Fibroblast of skin of abdomen (primary cell): ENCODE measurements around the gene GSK3A.

ENCODE experiments used
- DNase-seq: peaks from one replicate; pipeline ENCODE4 v3.0.0-alpha.2; 2013

The GSK3A gene

DNA sequence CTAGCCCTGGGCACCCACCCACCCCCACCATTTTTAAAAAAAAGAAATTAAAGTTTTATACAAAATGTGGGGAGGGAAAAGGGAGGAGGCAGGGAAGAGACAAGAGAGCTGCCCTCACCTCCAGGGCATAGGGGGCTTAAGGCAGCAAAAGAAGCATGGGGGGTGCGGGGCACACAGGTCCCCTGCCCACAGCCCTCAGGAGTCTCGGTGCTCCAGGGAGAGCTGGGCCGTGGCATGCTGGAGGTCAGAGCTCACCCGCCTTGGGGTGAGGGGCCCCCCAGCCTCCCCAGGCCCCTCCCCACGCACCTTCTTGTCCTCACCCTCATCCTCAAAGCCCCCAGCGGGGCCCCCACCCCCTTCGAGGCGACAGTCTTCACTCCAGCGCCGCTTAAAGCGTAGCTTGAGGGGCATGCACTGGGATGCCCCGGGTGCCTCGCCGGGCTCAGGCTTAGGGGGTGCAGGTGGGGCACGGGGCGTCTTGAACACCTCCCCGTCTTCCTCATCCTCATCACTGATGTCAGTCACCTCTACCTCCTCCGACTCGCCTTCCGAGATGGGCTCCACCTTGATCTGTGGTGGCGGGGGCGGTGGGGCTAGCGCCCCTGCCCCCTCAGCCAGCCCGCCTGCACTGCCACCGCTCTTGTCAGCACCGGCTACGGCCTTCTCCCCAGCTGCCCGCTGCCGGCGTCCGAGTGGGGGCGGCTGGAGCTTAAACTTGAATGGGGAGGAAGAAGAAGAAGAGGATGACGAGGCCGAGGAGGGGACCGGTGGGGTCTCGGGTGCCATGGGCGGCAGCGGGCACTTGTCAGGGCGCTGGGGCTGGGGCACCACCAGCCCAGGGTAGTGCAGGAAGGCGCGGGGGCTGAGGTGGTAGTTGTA is 6.1 kb upstream of the GSK3A start:
- no peak for DNase-seq

GRCh38 chr19:42247640-42248199 is 5.3 kb upstream of the GSK3A start:
- DNase-seq, result no peak

DNA sequence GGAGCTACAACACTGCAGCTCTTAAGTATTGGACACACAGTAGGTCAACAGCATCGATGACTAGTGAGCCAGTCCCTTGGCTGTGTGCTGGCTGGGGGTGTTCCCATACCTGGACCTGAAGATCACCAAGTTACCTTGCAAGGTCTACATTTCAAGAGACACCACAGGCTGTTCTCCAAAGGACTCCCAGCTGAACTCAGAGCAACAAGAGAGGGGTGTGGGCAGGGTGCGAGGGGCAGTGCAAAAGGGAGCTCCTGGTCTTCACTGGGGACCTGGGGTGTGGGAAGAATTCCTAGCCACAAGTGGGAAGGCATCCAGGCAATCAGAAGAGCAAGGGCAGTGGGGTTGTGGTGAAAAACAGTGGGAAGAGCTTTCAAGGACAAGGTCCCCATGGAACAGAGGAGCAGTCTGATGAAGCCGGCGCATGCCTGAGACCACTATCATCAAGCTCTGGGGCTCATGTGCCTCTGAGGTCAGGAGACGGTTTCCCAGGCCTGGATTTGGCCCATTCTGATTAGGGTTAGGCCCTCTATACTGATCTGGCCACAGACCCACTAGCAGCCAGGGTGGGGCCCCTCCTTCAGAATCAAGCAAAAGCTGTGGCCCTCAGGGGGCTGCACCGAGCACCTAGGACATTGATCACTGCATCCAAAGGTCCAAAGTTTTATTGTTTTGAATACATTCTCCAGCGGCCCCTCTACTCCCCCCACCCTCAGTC is 4.7 kb upstream of the GSK3A start:
- DNase-seq, result peak; percentile 40

DNA sequence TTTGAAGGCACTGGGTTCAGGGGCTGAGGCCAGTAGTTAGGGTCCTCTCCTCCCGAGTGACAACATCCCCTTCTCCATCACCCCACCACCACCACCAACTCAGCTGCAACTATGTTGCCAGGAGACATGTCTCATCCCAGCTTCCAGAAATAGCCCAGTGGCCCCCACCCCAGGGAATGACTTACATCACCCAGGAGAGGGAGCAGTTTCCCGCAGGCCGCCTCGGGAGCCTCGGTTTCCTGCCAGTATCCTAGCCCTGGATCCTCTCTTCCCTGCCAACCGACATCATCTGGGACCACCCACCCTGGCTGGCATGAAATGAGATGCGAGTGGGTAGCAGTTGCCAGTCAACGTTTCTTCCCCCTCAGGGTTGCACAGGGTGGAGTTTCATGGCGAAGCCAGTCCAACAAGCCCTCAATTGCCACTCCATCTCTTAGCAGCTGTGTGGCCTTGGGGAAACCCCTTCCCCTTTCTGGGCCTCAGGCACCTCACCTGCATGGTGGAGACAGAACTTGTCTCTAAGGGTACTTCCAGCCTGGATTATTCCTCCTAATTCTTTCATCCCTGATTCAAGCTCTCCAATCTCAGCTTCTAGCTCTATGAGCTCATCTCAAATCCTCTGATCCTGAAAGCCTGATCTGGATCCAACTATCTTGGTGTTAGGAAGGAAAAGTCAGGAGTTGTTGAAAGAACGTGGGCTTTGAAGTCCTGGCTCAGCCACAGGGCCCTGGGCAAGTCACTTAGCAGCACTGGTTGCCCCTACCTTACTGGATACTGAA is 3.9 kb upstream of the GSK3A start:
- DNase-seq, result peak; percentile 81

DNA sequence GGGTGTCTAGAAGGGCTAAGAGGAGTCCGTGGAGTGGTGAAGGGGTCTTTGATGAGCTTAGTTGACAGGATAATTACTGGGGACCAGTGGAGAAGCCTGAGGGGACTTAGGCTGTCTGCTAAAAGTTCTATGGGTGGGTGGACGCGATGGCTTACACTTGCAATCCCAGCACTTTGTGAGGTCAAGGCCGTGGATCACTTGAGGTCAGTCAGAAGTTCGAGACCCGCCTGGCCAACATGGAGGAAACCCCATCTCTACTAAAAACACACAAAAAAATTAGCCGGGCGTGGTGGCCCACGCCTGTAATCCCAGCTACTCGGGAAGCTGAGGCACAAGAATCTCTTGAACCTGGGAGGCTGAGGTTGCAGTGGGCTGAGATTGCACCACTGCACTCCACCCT is 2.8 kb upstream of the GSK3A start:
- DNase-seq, result no peak

- DNase-seq, result peak; percentile 91
Measured at GRCh38 chr19:42244347-42245220, 2.2 kb upstream of the GSK3A start.

GRCh38 chr19:42242069-42242511 is 312 bp downstream of the GSK3A start:
- no peak for DNase-seq

- DNase-seq, result no peak
Measured at GRCh38 chr19:42241279-42241678, 1.1 kb downstream of the GSK3A start.

- no peak for DNase-seq
Measured at GRCh38 chr19:42239544-42240220, 2.7 kb downstream of the GSK3A start.

GRCh38 chr19:42235181-42235580 is 7.2 kb downstream of the GSK3A start:
- no peak for DNase-seq

DNA sequence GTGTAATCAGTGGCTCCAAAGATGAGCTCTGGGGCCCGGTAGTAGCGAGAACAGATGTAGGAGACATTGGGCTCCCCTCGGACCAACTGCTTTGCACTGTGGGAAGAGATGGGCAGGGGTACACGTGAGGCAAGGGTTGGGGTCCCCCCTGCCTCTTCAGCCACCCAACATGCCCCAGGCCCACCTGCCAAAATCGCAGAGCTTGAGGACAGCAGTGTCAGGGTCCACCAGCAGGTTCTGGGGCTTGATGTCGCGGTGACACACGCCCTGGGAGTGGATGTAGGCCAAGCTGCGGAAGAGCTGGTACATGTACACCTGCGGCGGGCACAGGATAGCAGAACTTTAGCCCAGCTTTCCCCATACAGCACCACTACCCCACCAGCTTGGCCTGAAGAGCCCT is 8.0 kb downstream of the GSK3A start:
- DNase-seq, result no peak

DNA sequence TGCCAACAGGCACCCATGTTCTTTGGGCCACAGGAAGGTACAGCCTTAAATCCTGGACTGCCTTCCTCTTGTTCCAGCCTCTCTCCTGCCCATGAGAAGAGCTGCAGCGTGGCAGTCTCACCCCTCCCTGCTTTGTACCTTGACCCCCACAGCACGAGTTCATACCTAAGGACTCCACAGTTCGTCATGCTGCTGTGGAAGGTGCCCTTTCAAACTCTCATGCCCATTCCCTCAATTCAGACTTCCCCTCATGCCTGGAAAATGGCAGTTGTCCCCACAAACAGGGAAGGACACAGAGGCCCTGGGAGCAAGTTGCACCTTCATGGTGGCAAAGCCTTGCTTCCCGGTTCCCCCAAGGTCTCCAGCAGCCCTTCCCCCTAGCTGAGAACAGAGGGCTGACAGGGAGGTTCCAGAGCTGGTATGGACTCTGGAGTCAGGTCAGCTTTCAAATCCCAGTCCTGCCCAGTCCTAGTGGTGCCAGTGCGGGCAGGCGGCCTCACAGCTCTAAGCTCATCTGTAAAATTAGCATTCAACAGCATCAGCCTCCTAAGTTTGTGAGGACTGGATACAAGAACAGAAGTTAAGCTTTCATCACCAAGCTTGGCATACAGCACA is 8.6 kb downstream of the GSK3A start:
- DNase-seq, result no peak

DNA sequence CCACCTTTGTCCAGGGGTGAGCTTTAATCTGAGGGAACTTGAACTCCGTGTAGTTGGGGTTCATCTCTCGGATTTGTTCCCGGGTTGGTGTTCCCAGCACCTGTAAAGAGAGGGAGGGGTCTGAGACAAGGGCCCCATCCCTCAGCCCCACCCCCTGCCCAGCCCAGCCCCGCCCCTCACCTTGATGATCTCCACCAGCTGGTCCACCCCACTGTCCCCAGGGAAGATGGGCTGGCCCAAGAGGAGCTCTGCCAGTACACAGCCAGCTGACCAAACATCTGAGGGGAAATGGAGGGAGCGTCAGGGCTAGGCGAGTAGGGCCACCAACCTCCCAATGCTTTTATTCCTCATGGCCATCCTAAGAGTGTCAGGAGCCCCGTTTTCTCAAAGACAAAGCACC is 9.3 kb downstream of the GSK3A start:
- DNase-seq, result no peak

GRCh38 chr19:42232435-42232834 is 10.0 kb downstream of the GSK3A start:
- no peak for DNase-seq

- DNase-seq, result no peak
Measured at GRCh38 chr19:42230571-42230970, 11.8 kb downstream of the GSK3A start.

DNA sequence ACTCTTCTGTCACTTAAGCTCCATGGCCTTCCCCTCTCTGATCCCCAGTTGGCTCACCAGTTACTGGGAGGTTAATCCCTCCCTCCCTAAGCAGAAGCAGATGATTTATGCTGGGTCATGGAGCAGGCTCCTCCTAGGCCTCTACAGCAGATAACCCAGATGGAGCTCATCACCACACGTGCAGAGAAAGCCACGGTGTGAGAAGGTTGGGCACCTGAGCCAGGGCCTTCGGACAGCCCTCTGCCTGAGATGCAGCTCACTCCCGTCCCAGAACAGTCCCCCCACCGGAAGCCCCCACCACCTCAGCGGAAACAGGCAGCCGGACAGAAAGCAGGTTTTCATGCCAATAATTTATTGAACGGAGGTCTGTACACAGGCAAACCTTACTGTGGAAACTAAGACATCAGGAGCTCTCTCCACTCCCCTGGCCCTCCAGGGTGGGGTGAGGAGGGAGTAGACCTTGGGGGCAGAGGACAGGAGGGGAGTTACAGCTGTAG is 12.5 kb downstream of the GSK3A start:
- peak; percentile 15 for DNase-seq

DNA sequence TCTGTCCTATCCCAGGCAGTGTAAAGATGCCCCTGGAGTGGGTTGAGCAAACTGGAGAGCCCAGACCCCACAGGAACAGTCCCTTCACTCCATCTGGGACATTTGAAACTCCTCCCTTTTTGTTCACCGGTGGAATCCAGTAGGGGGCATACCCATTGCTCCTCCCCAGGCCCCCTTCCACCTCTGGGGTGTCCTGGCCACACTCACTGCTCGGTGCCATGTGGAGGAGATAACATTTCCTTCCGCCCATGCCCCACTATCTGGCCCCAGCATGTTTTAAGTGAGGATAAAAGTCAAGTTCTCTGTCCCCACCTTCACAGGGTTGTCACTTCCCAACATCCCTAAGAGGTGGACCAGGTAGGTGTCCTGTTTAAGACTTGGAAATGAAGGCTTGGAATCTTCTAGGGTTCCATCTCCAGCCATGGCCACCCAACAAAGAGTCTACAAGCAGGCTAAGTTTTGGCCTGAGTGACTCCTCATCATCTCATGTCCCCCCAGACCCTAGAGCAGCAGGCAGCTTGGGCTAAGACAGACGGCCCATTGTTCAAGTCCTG is 13.0 kb downstream of the GSK3A start:
- DNase-seq, result no peak

DNA sequence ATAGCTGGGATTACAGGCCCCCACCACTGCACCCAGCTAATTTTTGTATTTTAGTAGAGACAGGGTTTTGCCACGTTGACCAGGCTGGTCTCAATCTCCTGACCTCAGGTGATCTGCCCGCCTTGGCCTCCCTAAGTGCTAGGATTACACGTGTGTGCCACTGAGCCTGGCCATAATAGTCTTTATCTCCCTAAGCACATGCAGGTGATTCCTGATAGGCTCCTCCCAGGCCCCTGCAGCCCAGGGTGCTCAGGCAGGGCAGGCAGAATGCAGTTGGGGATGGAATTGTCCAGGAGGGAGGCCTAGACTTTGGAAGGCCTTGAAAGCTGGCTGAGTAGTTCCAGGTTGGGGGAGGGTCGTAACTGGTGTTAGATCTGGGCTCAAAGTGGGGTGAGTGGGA is 13.8 kb downstream of the GSK3A start:
- no peak for DNase-seq

DNA sequence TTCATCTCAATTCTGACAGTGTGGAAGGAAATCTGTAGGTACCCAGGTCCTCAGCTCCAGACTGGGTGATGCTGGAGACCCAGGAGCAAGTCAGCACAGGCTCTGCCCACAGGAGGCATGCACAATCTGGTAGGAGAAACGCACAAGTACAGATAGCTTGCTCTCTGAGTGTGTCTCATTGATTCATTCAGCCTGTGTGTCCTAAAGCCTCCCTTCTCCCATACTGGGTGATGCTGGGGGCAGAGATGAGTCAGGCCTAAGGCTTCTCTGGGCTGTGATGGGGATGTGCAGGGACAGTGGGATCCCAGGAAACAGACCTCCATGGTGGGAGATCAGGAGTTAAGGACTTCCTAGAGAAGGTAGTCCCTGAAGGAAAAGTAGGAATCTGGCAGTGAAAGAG is 15.5 kb downstream of the GSK3A start:
- DNase-seq, result no peak

DNA sequence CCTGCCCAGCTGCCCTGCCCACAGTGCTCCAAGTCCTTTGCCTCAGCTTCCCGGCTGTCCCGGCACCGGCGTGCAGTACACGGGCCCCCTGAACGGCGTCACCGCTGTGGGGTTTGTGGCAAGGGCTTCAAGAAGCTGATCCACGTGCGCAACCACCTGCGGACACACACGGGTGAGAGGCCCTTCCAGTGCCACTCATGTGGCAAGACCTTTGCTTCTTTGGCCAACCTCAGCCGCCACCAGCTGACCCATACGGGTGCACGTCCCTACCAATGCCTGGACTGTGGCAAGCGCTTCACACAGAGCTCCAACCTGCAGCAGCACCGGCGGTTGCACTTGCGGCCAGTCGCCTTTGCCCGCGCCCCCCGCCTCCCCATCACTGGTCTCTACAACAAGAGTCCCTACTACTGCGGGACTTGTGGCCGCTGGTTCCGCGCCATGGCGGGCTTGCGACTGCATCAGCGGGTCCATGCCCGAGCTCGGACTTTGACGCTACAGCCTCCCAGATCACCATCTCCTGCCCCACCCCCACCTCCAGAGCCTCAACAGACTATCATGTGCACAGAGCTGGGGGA is 16.6 kb downstream of the GSK3A start:
- no peak for DNase-seq
